GM10266 (cell line): ENCODE measurements around the gene ORC6.

Experiments
- DNase-seq: peaks from one replicate; pipeline ENCODE4 v3.0.0; 2012; ENCODE audit errors: extremely low spot score
- TF ChIP-seq, protein P1 (sequence below): IDR thresholded peaks from 2 replicates; pipeline ENCODE4 v1.5.1; 2012; ENCODE audit warnings: mild to moderate bottlenecking, low read depth; ENCODE audit not compliant: control insufficient read depth, insufficient read depth; ENCODE audit errors: missing control alignments

Gene ORC6

DNA sequence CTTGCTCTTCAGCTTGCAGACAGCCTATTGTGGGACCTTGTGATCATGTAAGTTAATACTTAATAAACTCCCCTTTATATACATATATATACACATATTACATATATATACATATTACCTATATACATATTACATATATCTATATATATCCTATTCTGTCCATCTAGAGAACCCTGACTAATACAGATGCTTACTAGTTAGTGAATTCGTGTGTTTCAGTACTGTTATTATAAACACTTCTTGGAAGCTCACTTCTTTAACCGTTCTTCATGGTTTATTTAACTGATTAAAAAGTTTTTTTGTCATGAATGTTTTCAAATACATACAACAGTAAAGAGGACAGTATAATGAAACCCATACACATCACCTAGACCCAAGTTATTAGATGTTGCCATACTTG lies 12.6 kb downstream of the ORC6 start:
- TF ChIP-seq, protein P1, sequence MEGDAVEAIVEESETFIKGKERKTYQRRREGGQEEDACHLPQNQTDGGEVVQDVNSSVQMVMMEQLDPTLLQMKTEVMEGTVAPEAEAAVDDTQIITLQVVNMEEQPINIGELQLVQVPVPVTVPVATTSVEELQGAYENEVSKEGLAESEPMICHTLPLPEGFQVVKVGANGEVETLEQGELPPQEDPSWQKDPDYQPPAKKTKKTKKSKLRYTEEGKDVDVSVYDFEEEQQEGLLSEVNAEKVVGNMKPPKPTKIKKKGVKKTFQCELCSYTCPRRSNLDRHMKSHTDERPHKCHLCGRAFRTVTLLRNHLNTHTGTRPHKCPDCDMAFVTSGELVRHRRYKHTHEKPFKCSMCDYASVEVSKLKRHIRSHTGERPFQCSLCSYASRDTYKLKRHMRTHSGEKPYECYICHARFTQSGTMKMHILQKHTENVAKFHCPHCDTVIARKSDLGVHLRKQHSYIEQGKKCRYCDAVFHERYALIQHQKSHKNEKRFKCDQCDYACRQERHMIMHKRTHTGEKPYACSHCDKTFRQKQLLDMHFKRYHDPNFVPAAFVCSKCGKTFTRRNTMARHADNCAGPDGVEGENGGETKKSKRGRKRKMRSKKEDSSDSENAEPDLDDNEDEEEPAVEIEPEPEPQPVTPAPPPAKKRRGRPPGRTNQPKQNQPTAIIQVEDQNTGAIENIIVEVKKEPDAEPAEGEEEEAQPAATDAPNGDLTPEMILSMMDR: no peak
- no peak for DNase-seq

DNA sequence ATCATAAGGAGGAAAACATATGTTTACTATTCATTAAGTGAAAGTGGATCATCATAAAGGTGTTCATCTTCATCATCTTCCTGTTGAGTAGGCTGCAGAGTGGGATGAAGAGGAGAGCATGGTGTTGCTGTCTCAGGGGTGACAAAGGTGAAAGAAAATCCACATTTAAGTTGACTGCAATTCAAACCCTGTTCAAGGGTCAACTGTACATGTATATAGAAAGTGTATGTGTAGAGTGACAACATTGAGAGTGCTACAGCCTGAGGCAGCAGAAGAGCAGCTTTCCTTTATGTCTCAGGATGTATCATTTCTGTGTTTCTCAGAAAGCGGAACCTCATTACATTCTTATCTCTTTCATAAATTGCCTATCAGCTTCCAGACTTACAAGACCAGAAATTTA lies 17.2 kb downstream of the ORC6 start:
- TF ChIP-seq, protein P1: no peak
- no peak for DNase-seq

DNA sequence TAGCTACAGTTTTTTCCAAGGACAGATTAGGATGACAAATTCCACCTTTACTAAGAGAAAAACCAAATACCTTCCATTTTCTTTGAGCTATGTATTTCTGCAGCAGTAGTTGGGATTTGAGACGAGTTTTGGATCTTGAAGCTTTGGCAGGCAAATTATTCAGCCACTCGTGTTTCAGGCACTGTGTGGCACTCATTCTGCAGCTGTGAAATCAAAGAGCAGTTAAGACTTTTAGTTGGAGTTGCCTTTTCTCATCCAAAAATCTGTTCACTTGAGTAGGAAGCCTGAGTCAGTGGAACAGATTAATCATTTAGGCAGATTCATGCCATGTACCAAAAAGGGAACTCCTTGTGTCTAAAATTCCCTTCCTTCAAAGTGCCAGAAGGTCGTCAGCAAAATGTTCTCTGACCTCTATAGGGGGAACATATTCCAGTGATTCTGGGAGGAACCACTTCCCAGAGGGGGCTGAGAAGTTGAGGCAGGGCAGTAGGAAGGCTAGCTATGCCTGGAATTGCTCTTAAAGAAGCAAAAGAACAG lies 20.1 kb downstream of the ORC6 start:
- TF ChIP-seq, protein P1: no peak
- no peak for DNase-seq

DNA sequence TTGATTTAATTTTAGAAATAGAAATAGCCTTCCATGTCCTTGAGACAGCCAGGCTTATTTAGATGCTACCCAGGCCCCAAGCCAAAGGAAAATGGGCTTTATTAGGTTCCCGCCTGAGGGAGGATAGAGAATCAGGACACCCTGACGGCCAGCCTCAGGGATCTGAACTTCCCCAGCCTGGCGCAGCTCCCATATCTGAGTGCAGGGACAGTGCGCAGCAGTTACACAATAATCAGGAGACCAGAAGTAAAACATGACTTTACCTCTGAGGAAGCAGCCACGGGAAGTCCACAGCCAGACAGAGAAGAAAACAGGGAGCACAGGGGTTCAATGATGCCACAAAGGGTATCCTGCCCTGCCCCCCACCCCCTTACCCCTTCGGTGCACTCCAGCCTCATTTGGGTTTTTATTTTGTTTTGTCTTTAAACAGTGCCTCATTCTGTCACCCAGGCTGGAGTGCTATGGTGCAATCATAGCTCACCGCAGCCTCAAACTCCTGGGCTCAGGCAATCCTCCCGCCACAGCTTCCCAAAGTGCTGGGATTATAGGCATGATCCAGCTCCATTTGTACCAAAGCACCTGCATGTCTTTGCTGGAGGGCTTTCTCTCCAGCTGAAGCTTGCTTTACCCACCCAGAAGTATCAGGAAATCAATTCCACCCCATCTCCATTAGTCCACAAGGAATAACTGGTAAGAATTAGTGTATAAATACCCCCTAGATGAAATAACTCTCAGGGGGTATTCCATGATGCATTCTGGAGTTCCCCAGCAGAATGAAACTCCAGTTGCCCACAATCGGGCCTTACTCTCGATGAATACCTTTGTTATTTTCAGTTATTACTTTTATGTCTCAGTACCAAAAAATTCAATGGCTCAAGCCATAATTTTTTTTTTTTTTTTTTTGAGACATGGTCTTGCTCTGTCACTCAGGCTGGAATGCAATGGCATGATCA lies 21.9 kb downstream of the ORC6 start:
- DNase-seq: no peak
- TF ChIP-seq, protein P1: no peak

DNA sequence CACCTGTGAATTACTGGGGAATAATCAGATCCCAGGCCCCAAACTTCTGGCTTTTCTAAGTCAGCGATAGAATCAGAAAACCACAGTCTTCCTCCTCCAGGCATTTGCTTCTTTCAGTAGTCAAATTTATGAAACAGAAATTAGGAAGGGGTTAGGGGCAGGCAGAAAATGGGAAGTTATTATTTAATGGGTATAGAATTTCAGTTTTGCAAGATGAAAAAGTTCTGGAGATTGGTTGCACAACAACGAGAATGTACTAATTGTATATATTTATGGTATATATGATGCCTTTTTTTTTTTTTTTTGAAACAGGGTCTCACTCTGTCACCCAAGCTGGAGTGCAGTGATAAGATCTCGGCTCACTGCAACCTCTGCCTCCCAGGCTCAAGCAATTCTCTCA lies 23.5 kb downstream of the ORC6 start:
- DNase-seq: no peak
- TF ChIP-seq, protein P1: no peak

DNA sequence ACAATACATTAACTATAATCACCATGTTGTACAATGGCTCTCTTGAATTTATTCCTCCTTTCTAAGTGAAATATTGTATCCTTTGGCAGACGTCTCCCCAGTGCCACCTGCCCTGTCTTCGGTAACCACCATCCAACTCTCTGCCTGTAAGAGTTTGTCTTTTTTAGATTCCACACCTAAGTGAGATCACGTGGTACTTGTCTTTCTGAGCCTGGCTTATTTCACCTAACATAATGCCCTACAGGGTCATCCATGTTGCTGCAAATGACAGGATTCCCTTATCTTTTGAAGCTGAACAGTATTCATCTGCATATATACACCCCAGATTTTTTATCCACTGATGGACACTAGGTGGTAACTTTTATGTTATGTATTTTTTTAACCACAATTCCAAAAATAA lies 24.2 kb downstream of the ORC6 start:
- TF ChIP-seq, protein P1: no peak
- DNase-seq: no peak
